Stimulated activated CD4-positive, alpha-beta T cell treated with anti-CD3 and anti-CD28 coated beads, Interleukin-12 subunit alpha, Interleukin-12 subunit beta, amount 100 ng/mL, for 24 hours (primary cell): Measurements from ENCODE around the gene APBA1.

ENCODE experiments used
- DNase-seq, 2 experiments: peaks; one replicate each; pipeline ENCODE4 v3.0.0-alpha.2; 2020; ENCODE audit warnings: low read depth in 2 of 2

The APBA1 gene

GRCh38 chr9:69657269-69657668, 14.9 kb downstream of the APBA1 start:
- DNase-seq: no peak

- DNase-seq: no peak
These were observed 17.1 kb downstream of the APBA1 start for GRCh38 chr9:69655065-69655464.

- no peak for DNase-seq
These were observed 18.9 kb downstream of the APBA1 start for GRCh38 chr9:69653261-69653660.

GRCh38 chr9:69649566-69650250, 22.5 kb downstream of the APBA1 start:
- no peak for DNase-seq

- DNase-seq: no peak
These were observed 24.4 kb downstream of the APBA1 start for GRCh38 chr9:69647804-69648203.

- no peak for DNase-seq
These were observed 25.4 kb downstream of the APBA1 start for GRCh38 chr9:69646810-69647209.

- no peak for DNase-seq
These were observed 26.7 kb downstream of the APBA1 start for GRCh38 chr9:69645488-69645887.

GRCh38 chr9:69643098-69643497, 29.1 kb downstream of the APBA1 start:
- DNase-seq: no peak

- no peak for DNase-seq
These were observed 34.4 kb downstream of the APBA1 start for GRCh38 chr9:69637817-69638200.

GRCh38 chr9:69637193-69637816, 34.9 kb downstream of the APBA1 start:
- no peak for DNase-seq

GRCh38 chr9:69633716-69634115, 38.5 kb downstream of the APBA1 start:
- DNase-seq: no peak

GRCh38 chr9:69632768-69633167, 39.4 kb downstream of the APBA1 start:
- DNase-seq: no peak

GRCh38 chr9:69627281-69627680, 44.9 kb downstream of the APBA1 start:
- DNase-seq: no peak

GRCh38 chr9:69623276-69623675, 48.9 kb downstream of the APBA1 start:
- no peak for DNase-seq

- DNase-seq: no peak
These were observed 49.5 kb downstream of the APBA1 start for GRCh38 chr9:69622676-69623075.

GRCh38 chr9:69621730-69622460, 50.3 kb downstream of the APBA1 start:
- no peak for DNase-seq

- no peak for DNase-seq
These were observed 51.4 kb downstream of the APBA1 start for GRCh38 chr9:69620731-69621130.

GRCh38 chr9:69619233-69619632, 52.9 kb downstream of the APBA1 start:
- no peak for DNase-seq

GRCh38 chr9:69617006-69617405, 55.2 kb downstream of the APBA1 start:
- no peak for DNase-seq

- no peak for DNase-seq
These were observed 56.3 kb downstream of the APBA1 start for GRCh38 chr9:69615880-69616279.

- DNase-seq: no peak
These were observed 61.0 kb downstream of the APBA1 start for GRCh38 chr9:69611221-69611620.

GRCh38 chr9:69609156-69609555, 63.0 kb downstream of the APBA1 start:
- DNase-seq: no peak

GRCh38 chr9:69606089-69606488, 66.1 kb downstream of the APBA1 start:
- no peak for DNase-seq
